ENCODE data around the gene DSC1. TPM values are rescaled to one million over a fixed set of nuclear protein-coding genes. Genes with fewer than 3 reads are reported as not detected.

The DSC1 gene
- total RNA-seq, 1 experiment from 2014 or later = not detected

DNA sequence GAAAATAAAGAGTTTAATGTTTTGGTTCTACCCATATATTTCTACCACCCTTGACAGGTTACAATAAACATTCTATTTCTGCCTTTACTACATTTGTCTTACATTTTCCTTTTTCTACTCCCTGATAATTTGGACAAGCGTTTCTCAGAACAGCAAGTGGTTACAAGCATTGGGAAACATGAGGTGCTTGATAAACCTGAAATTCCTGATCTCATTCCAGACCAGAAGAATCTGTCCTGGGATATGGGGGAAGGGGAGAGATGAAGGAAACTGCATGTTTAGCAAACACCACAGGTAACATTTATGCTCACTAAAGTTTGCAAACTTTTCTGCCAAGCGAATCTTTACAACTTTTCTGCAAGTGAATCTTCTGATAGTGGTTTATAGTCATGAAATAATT, 28.3 kb upstream of the DSC1 start:
- no peaks in the 10 kb centered on the region for H3K9me2 ChIP-seq (ENCODE audit: insufficient read depth)
- RAD21 ChIA-PET (ENCODE audit: low non-redundant PET in 1 of 2, low total read pairs in 2 of 2, uncharacterized antibody in 2 of 2, unreplicated experiment in 2 of 2) = no interaction called here
- H2AFZ ChIP-seq (ENCODE audit: low read depth, low read length, poor library complexity, severe bottlenecking) = no peak overlapping the region
- CTCF ChIA-PET = no interaction called here
- no peaks in the 10 kb centered on the region; a peak in 1 of 4 replicates for H3K4me1 ChIP-seq (ENCODE audit: control insufficient read depth in 1 of 2, insufficient read depth in 2 of 2, low read length in 2 of 2)
- DNase-seq (ENCODE audit: low read depth, low spot score) (no peak), ATAC-seq (no peak)
- no peak overlapping the region for H3K9ac ChIP-seq (ENCODE audit: low read length)
- TF ChIP-seq CEBPB (IDR thresholded peaks at IDR 0.05; ENCODE audit: low read depth) (no peak), EZH2 (IDR thresholded peaks at IDR 0.05) (no peak), ZFX (IDR thresholded peaks at IDR 0.05) (no peak), SIN3A (IDR thresholded peaks at IDR 0.05; ENCODE audit: low read depth) (no peak), ZNF274 (IDR thresholded peaks at IDR 0.05; ENCODE audit: low read depth, low read length) (no peak), POLR2AphosphoS5 (IDR thresholded peaks at IDR 0.05; ENCODE audit: low read depth, low read length) (no peak), JUND (IDR thresholded peaks at IDR 0.05) (no peak), CBX3 (IDR thresholded peaks at IDR 0.05; ENCODE audit: low read depth) (no peak), POLR2A (IDR thresholded peaks at IDR 0.05; ENCODE audit: borderline replicate concordance, extremely low read depth, insufficient read depth, insufficient read length) (no peak), RAD21 (IDR thresholded peaks at IDR 0.05; ENCODE audit: low read depth) (no peak), EGR1 (IDR thresholded peaks at IDR 0.05; ENCODE audit: low read depth) (no peak), SRF (IDR thresholded peaks at IDR 0.05; ENCODE audit: low read depth) (no peak), TCF7L2 (IDR thresholded peaks at IDR 0.05; ENCODE audit: borderline replicate concordance, extremely low read depth, insufficient read depth, insufficient read length) (no peak), EZH2phosphoT487 (IDR thresholded peaks at IDR 0.05; ENCODE audit: borderline replicate concordance) (no peak)
- TF ChIP-seq, protein P1, sequence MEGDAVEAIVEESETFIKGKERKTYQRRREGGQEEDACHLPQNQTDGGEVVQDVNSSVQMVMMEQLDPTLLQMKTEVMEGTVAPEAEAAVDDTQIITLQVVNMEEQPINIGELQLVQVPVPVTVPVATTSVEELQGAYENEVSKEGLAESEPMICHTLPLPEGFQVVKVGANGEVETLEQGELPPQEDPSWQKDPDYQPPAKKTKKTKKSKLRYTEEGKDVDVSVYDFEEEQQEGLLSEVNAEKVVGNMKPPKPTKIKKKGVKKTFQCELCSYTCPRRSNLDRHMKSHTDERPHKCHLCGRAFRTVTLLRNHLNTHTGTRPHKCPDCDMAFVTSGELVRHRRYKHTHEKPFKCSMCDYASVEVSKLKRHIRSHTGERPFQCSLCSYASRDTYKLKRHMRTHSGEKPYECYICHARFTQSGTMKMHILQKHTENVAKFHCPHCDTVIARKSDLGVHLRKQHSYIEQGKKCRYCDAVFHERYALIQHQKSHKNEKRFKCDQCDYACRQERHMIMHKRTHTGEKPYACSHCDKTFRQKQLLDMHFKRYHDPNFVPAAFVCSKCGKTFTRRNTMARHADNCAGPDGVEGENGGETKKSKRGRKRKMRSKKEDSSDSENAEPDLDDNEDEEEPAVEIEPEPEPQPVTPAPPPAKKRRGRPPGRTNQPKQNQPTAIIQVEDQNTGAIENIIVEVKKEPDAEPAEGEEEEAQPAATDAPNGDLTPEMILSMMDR (IDR thresholded peaks at IDR 0.05 in 2 of 3, conservative IDR thresholded peaks at IDR 0.05 in 1 of 3; ENCODE audit: borderline replicate concordance in 1 of 3, insufficient read depth in 1 of 3, low read depth in 2 of 3, low read length in 2 of 3) = no peak
- TF ChIP-seq, protein P2, sequence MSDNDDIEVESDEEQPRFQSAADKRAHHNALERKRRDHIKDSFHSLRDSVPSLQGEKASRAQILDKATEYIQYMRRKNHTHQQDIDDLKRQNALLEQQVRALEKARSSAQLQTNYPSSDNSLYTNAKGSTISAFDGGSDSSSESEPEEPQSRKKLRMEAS (IDR thresholded peaks at IDR 0.05) = no peak
- TF ChIP-seq, protein P3, sequence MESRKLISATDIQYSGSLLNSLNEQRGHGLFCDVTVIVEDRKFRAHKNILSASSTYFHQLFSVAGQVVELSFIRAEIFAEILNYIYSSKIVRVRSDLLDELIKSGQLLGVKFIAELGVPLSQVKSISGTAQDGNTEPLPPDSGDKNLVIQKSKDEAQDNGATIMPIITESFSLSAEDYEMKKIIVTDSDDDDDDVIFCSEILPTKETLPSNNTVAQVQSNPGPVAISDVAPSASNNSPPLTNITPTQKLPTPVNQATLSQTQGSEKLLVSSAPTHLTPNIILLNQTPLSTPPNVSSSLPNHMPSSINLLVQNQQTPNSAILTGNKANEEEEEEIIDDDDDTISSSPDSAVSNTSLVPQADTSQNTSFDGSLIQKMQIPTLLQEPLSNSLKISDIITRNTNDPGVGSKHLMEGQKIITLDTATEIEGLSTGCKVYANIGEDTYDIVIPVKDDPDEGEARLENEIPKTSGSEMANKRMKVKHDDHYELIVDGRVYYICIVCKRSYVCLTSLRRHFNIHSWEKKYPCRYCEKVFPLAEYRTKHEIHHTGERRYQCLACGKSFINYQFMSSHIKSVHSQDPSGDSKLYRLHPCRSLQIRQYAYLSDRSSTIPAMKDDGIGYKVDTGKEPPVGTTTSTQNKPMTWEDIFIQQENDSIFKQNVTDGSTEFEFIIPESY (IDR thresholded peaks at IDR 0.05; ENCODE audit: extremely low read depth, insufficient replicate concordance, low read length) = no peak
- TF ChIP-seq, protein P4, sequence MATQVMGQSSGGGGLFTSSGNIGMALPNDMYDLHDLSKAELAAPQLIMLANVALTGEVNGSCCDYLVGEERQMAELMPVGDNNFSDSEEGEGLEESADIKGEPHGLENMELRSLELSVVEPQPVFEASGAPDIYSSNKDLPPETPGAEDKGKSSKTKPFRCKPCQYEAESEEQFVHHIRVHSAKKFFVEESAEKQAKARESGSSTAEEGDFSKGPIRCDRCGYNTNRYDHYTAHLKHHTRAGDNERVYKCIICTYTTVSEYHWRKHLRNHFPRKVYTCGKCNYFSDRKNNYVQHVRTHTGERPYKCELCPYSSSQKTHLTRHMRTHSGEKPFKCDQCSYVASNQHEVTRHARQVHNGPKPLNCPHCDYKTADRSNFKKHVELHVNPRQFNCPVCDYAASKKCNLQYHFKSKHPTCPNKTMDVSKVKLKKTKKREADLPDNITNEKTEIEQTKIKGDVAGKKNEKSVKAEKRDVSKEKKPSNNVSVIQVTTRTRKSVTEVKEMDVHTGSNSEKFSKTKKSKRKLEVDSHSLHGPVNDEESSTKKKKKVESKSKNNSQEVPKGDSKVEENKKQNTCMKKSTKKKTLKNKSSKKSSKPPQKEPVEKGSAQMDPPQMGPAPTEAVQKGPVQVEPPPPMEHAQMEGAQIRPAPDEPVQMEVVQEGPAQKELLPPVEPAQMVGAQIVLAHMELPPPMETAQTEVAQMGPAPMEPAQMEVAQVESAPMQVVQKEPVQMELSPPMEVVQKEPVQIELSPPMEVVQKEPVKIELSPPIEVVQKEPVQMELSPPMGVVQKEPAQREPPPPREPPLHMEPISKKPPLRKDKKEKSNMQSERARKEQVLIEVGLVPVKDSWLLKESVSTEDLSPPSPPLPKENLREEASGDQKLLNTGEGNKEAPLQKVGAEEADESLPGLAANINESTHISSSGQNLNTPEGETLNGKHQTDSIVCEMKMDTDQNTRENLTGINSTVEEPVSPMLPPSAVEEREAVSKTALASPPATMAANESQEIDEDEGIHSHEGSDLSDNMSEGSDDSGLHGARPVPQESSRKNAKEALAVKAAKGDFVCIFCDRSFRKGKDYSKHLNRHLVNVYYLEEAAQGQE (IDR thresholded peaks at IDR 0.05; ENCODE audit: low read depth) = no peak
- TF ChIP-seq, protein P5, sequence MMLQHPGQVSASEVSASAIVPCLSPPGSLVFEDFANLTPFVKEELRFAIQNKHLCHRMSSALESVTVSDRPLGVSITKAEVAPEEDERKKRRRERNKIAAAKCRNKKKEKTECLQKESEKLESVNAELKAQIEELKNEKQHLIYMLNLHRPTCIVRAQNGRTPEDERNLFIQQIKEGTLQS (IDR thresholded peaks at IDR 0.05) = no peak
- BruUV-seq (replicated peaks) = no TSS peak
- H3K4me2 ChIP-seq (ENCODE audit: low read length) = no peak overlapping the region
- no peaks in the 10 kb centered on the region for H4K20me1 ChIP-seq (ENCODE audit: insufficient read depth)
- POLR2A ChIA-PET = no interaction called here
- no peaks in the 10 kb centered on the region for H3K27me3 ChIP-seq (ENCODE audit: insufficient read depth, low read length)
- intact Hi-C loops (cut with micrococcal nuclease) = no loop called here
- no peak overlapping the region for H3K27ac ChIP-seq (ENCODE audit: low read depth, low read length)
- no peak overlapping the region for H3K4me3 ChIP-seq (replicated peaks in 1 of 2; ENCODE audit: low read depth in 1 of 2, low read length in 2 of 2)
- H3K36me3 ChIP-seq (ENCODE audit: control insufficient read depth in 1 of 2, insufficient read depth in 2 of 2, low read length in 2 of 2) = no peaks in the 10 kb centered on the region
- no peaks in the 10 kb centered on the region for H3K79me2 ChIP-seq (ENCODE audit: insufficient read depth, low read length)
- H3K9me3 ChIP-seq (ENCODE audit: control insufficient read depth in 1 of 2, insufficient read depth in 1 of 2, low read depth in 1 of 2, low read length in 2 of 2) = no peaks in the 10 kb centered on the region

Measured in HCT116 (cell line).